ENCODE measurements around the gene OR7G2.

OR7G2 gene

GRCh38 chr19:9115307-9115813 is 8.1 kb upstream of the OR7G2 start, which contains the start of gene OR7G1:
TSS of gene OR7G1 (minus strand) at chr19:9115763. CDS start at chr19:9115763, 0 bp downstream.
- H3K27ac ChIP-seq (ENCODE audit: low read depth, low read length), result no peak within 1 kb of the TSS
- H2AFZ ChIP-seq (ENCODE audit: insufficient read depth, low read length, poor library complexity), result no peak within 1 kb of the TSS
- H4K91ac ChIP-seq (ENCODE audit: low read depth, low read length), result no peak within 1 kb of the TSS
- H2BK12ac ChIP-seq (ENCODE audit: low read length), result no peak within 1 kb of the TSS
- H3K79me1 ChIP-seq (ENCODE audit: low read length), result no peaks in the 10 kb centered on the region
- H3K4ac ChIP-seq (ENCODE audit: low read depth, low read length), result no peak within 1 kb of the TSS
- H3K9ac ChIP-seq (ENCODE audit: low read length), result no peak within 1 kb of the TSS
- no peaks in the 10 kb centered on the region for H3K79me2 ChIP-seq (ENCODE audit: control insufficient read depth, insufficient read depth, low read length, poor library complexity)
- no peaks in the 10 kb centered on the region for H3K4me1 ChIP-seq (ENCODE audit: control insufficient read depth in 1 of 2, insufficient read depth in 2 of 2, low read length in 2 of 2)
- H2AK5ac ChIP-seq (ENCODE audit: low read length), result no peak within 1 kb of the TSS
- H3K18ac ChIP-seq (ENCODE audit: low read length), result no peak within 1 kb of the TSS
- no peak within 1 kb of the TSS for H2BK5ac ChIP-seq (ENCODE audit: low read depth, low read length, poor library complexity)
- no peak for DNase-seq
- no peak within 1 kb of the TSS for H3K4me2 ChIP-seq (ENCODE audit: low read length)
- H3K14ac ChIP-seq (ENCODE audit: low read length), result no peak within 1 kb of the TSS
- H3K36me3 ChIP-seq (ENCODE audit: control insufficient read depth in 1 of 2, insufficient read depth in 2 of 2, low read length in 2 of 2), result no peaks in the 10 kb centered on the region
- H3K23ac ChIP-seq (ENCODE audit: low read length), result no peak within 1 kb of the TSS
- H4K8ac ChIP-seq (ENCODE audit: low read depth, low read length), result no peak within 1 kb of the TSS
- no peaks in the 10 kb centered on the region for H3K27me3 ChIP-seq (ENCODE audit: insufficient read depth, low read length)
- no CpG with 5 or more reads among the region's 2 CpGs for WGBS (ENCODE audit: extremely low coverage, insufficient coverage, insufficient read length)
- H4K12ac ChIP-seq (ENCODE audit: low read depth, low read length), result no peak within 1 kb of the TSS
- H2BK120ac ChIP-seq (ENCODE audit: insufficient read depth, low read length, poor library complexity), result no peak within 1 kb of the TSS
- peaks cover 12% of the 10 kb centered on the region for H3K9me3 ChIP-seq (ENCODE audit: insufficient read depth, low read depth, low read length)
- no peak within 1 kb of the TSS for H3K4me3 ChIP-seq (ENCODE audit: low read depth, low read length)

DNA sequence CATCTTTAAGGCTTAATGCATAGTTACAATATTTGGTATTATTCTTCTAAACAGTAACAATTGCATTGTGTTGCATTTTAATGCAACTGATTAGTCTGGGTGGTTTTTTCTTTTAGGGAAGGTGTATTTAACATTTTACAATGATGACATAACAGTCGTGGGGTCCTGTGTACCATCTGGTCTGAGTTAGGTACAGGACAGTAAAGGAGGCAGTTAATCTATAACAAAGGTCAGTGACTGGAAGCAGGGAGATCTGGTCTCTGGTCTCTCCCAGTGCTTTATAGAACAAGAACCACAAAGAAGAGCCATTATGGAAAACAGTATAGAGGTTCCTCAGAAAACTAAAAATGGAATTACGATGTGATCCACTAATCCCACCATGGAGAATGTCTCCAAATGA is 2.7 kb upstream of the OR7G2 start:
- Histone ChIP-seq H3K4ac (ENCODE audit: low read depth, low read length) (no peak overlapping the region), H3K9ac (ENCODE audit: low read length) (no peak overlapping the region), H2BK12ac (ENCODE audit: low read length) (no peak overlapping the region), H3K79me2 (ENCODE audit: control insufficient read depth, insufficient read depth, low read length, poor library complexity) (no peaks in the 10 kb centered on the region), H3K4me1 (ENCODE audit: control insufficient read depth in 1 of 2, insufficient read depth in 2 of 2, low read length in 2 of 2) (no peaks in the 10 kb centered on the region), H3K4me2 (ENCODE audit: low read length) (no peak overlapping the region), H2BK120ac (ENCODE audit: insufficient read depth, low read length, poor library complexity) (no peak overlapping the region), H3K27me3 (ENCODE audit: insufficient read depth, low read length) (no peaks in the 10 kb centered on the region), H4K8ac (ENCODE audit: low read depth, low read length) (no peak overlapping the region), H3K27ac (ENCODE audit: low read depth, low read length) (no peak overlapping the region), H3K18ac (ENCODE audit: low read length) (no peak overlapping the region), H4K91ac (ENCODE audit: low read depth, low read length) (no peak overlapping the region), H4K12ac (ENCODE audit: low read depth, low read length) (no peak overlapping the region), H2AK5ac (ENCODE audit: low read length) (no peak overlapping the region), H2AFZ (ENCODE audit: insufficient read depth, low read length, poor library complexity) (no peak overlapping the region), H3K9me3 (ENCODE audit: insufficient read depth, low read depth, low read length) (peaks cover 11% of the 10 kb centered on the region), H3K36me3 (ENCODE audit: control insufficient read depth in 1 of 2, insufficient read depth in 2 of 2, low read length in 2 of 2) (no peaks in the 10 kb centered on the region), H3K79me1 (ENCODE audit: low read length) (no peaks in the 10 kb centered on the region), H3K14ac (ENCODE audit: low read length) (no peak overlapping the region), H3K23ac (ENCODE audit: low read length) (no peak overlapping the region), H2BK5ac (ENCODE audit: low read depth, low read length, poor library complexity) (no peak overlapping the region), H3K4me3 (ENCODE audit: low read depth, low read length) (no peak overlapping the region)
- no peak for DNase-seq
- no CpG with 5 or more reads among the region's 2 CpGs for WGBS (ENCODE audit: extremely low coverage, insufficient coverage, insufficient read length)

DNA sequence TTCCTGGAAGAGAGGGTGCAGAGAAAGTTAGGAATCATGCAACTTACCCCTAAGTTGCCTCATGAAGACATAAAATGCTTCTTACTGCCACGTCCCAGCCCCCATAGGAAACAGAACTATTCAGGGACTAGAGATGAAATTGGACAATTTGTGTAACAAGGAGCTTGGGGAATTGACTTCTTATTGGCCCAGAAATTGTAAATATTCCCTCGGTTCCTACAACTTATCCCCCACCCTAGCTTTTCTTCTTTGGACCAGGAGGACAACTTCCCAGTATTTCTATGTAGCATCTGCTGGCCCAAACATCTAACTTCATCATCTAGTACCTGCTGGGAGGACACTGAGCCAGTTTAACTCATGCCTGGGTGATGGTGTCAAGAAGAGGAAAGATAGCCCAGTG is 20.5 kb downstream of the OR7G2 start, which contains the start of gene OR1M1:
Gene OR1M1 (plus strand): TSS at position 301 of the 400 bp plus-strand sequence. CDS start 6,184 bp downstream, outside the sequence.
- Histone ChIP-seq H3K36me3 (ENCODE audit: control insufficient read depth in 1 of 2, insufficient read depth in 2 of 2, low read length in 2 of 2) (no peaks in the 10 kb centered on the region), H3K4me1 (ENCODE audit: control insufficient read depth in 1 of 2, insufficient read depth in 2 of 2, low read length in 2 of 2) (no peaks in the 10 kb centered on the region), H3K23ac (ENCODE audit: low read length) (no peak within 1 kb of the TSS), H3K4ac (ENCODE audit: low read depth, low read length) (no peak within 1 kb of the TSS), H3K27me3 (ENCODE audit: insufficient read depth, low read length) (no peaks in the 10 kb centered on the region), H3K27ac (ENCODE audit: low read depth, low read length) (no peak within 1 kb of the TSS), H2BK120ac (ENCODE audit: insufficient read depth, low read length, poor library complexity) (no peak within 1 kb of the TSS), H2AK5ac (ENCODE audit: low read length) (no peak within 1 kb of the TSS), H3K4me3 (ENCODE audit: low read depth, low read length) (no peak within 1 kb of the TSS), H4K8ac (ENCODE audit: low read depth, low read length) (no peak within 1 kb of the TSS), H4K91ac (ENCODE audit: low read depth, low read length) (no peak within 1 kb of the TSS), H4K12ac (ENCODE audit: low read depth, low read length) (no peak within 1 kb of the TSS), H3K9ac (ENCODE audit: low read length) (no peak within 1 kb of the TSS), H3K14ac (ENCODE audit: low read length) (no peak within 1 kb of the TSS), H3K4me2 (ENCODE audit: low read length) (no peak within 1 kb of the TSS), H3K79me2 (ENCODE audit: control insufficient read depth, insufficient read depth, low read length, poor library complexity) (no peaks in the 10 kb centered on the region), H2BK5ac (ENCODE audit: low read depth, low read length, poor library complexity) (no peak within 1 kb of the TSS), H3K18ac (ENCODE audit: low read length) (no peak within 1 kb of the TSS), H2BK12ac (ENCODE audit: low read length) (no peak within 1 kb of the TSS), H2AFZ (ENCODE audit: insufficient read depth, low read length, poor library complexity) (no peak within 1 kb of the TSS), H3K9me3 (ENCODE audit: insufficient read depth, low read depth, low read length) (peaks cover 5% of the 10 kb centered on the region), H3K79me1 (ENCODE audit: low read length) (no peaks in the 10 kb centered on the region)
- DNase-seq, result no peak
- no CpG with 5 or more reads among the region's 2 CpGs for WGBS (ENCODE audit: extremely low coverage, insufficient coverage, insufficient read length)

GRCh38 chr19:9078651-9079050 is 28.6 kb downstream of the OR7G2 start:
- H3K79me1 ChIP-seq (ENCODE audit: low read length), result peaks cover 4% of the 10 kb centered on the region
- no peak overlapping the region for H2BK5ac ChIP-seq (ENCODE audit: low read depth, low read length, poor library complexity)
- H3K14ac ChIP-seq (ENCODE audit: low read length), result no peak overlapping the region
- no peak overlapping the region for H4K12ac ChIP-seq (ENCODE audit: low read depth, low read length)
- no peak for DNase-seq
- H2BK120ac ChIP-seq (ENCODE audit: insufficient read depth, low read length, poor library complexity), result no peak overlapping the region
- no peak overlapping the region for H2AFZ ChIP-seq (ENCODE audit: insufficient read depth, low read length, poor library complexity)
- H3K36me3 ChIP-seq (ENCODE audit: control insufficient read depth in 1 of 2, insufficient read depth in 2 of 2, low read length in 2 of 2), result no peaks in the 10 kb centered on the region
- no peaks in the 10 kb centered on the region for H3K9me3 ChIP-seq (ENCODE audit: insufficient read depth, low read depth, low read length)
- no peak overlapping the region for H2AK5ac ChIP-seq (ENCODE audit: low read length)
- no peak overlapping the region for H4K91ac ChIP-seq (ENCODE audit: low read depth, low read length)
- H3K79me2 ChIP-seq (ENCODE audit: control insufficient read depth, insufficient read depth, low read length, poor library complexity), result no peaks in the 10 kb centered on the region
- H3K9ac ChIP-seq (ENCODE audit: low read length), result no peak overlapping the region
- peaks cover 18 to 22% of the 10 kb centered on the region in 2 experiments for H3K4me1 ChIP-seq (ENCODE audit: control insufficient read depth in 1 of 2, insufficient read depth in 2 of 2, low read length in 2 of 2)
- no CpG with 5 or more reads among the region's 4 CpGs for WGBS (ENCODE audit: extremely low coverage, insufficient coverage, insufficient read length)
- no peak overlapping the region for H3K4me2 ChIP-seq (ENCODE audit: low read length)
- H3K18ac ChIP-seq (ENCODE audit: low read length), result no peak overlapping the region
- H3K4me3 ChIP-seq (ENCODE audit: low read depth, low read length), result no peak overlapping the region
- H3K23ac ChIP-seq (ENCODE audit: low read length), result no peak overlapping the region
- no peak overlapping the region for H2BK12ac ChIP-seq (ENCODE audit: low read length)
- no peaks in the 10 kb centered on the region for H3K27me3 ChIP-seq (ENCODE audit: insufficient read depth, low read length)
- no peak overlapping the region for H3K27ac ChIP-seq (ENCODE audit: low read depth, low read length)
- no peak overlapping the region for H3K4ac ChIP-seq (ENCODE audit: low read depth, low read length)
- H4K8ac ChIP-seq (ENCODE audit: low read depth, low read length), result no peak overlapping the region
